ENCODE results near the gene ATP5MK. TPM values are rescaled to one million over a fixed set of nuclear protein-coding genes. Genes with fewer than 3 reads are reported as not detected.

The ATP5MK gene
- total RNA-seq, 1 experiment from 2014 or later, result 335 TPM

- peaks cover 8% of the 10 kb centered on the region for H3K79me1 ChIP-seq (ENCODE audit: insufficient read depth, low read depth, low read length, poor library complexity, severe bottlenecking)
- TF ChIP-seq, protein P1, sequence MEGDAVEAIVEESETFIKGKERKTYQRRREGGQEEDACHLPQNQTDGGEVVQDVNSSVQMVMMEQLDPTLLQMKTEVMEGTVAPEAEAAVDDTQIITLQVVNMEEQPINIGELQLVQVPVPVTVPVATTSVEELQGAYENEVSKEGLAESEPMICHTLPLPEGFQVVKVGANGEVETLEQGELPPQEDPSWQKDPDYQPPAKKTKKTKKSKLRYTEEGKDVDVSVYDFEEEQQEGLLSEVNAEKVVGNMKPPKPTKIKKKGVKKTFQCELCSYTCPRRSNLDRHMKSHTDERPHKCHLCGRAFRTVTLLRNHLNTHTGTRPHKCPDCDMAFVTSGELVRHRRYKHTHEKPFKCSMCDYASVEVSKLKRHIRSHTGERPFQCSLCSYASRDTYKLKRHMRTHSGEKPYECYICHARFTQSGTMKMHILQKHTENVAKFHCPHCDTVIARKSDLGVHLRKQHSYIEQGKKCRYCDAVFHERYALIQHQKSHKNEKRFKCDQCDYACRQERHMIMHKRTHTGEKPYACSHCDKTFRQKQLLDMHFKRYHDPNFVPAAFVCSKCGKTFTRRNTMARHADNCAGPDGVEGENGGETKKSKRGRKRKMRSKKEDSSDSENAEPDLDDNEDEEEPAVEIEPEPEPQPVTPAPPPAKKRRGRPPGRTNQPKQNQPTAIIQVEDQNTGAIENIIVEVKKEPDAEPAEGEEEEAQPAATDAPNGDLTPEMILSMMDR (conservative IDR thresholded peaks at IDR 0.05), result no peak
- no peak overlapping the region for H2AFZ ChIP-seq (ENCODE audit: low read length)
- Mint-ChIP-seq H3K9me3 (no peaks in the 10 kb centered on the region; a peak in 1 of 5 replicates), H3K4me1 (peaks cover 15 to 22% of the 10 kb centered on the region in 2 experiments), H3K36me3 (ENCODE audit: insufficient read depth in 1 of 3, low read depth in 3 of 3) (peaks cover 19 to 80% (median 62%) of the 10 kb centered on the region in 3 experiments), H3K27me3 (ENCODE audit: low read depth) (no peaks in the 10 kb centered on the region), H3K27ac (no peak overlapping the region), H3K4me3 (peak overlapping the region; percentile 42 to 55; a peak in 3 of 5 replicates)
- peaks cover 9% of the 10 kb centered on the region for H3K23me2 ChIP-seq (ENCODE audit: insufficient read length, low read depth, low read length, poor library complexity, severe bottlenecking)
- no peak overlapping the region for H4K91ac ChIP-seq (ENCODE audit: insufficient read length, low read depth, low read length)
- no peak overlapping the region for H2AK5ac ChIP-seq (ENCODE audit: insufficient read length, low read length)
- no peak overlapping the region for H3K14ac ChIP-seq (ENCODE audit: insufficient read depth, low read length)
- H3K27me3 ChIP-seq (ENCODE audit: insufficient read depth, low read length), result no peaks in the 10 kb centered on the region
- H2BK12ac ChIP-seq (ENCODE audit: insufficient read length, low read depth, low read length), result no peak overlapping the region
- no peak overlapping the region for H2BK15ac ChIP-seq (ENCODE audit: low read depth, low read length)
- no peaks in the 10 kb centered on the region for H3K9me3 ChIP-seq (ENCODE audit: control insufficient read depth, low read depth, low read length)
- H3K4me2 ChIP-seq (ENCODE audit: insufficient read depth, insufficient read length, low read length), result no peak overlapping the region
- H3K56ac ChIP-seq (ENCODE audit: insufficient read length, low read depth, low read length), result no peak overlapping the region
- no peak overlapping the region for H4K5ac ChIP-seq (ENCODE audit: insufficient read length, low read depth, low read length)
- peaks cover 23% of the 10 kb centered on the region; the same call in 1 of the 2 replicates for H3K79me2 ChIP-seq (ENCODE audit: insufficient read depth, low read length)
- H3K9ac ChIP-seq (ENCODE audit: extremely low read depth, insufficient read length, low read length), result no peak overlapping the region
- no peak overlapping the region for H3K23ac ChIP-seq (ENCODE audit: insufficient read length, low read depth, low read length)
- H4K8ac ChIP-seq (replicated peaks; ENCODE audit: insufficient read length, low read depth, low read length), result no peak overlapping the region
- H3K4me1 ChIP-seq (ENCODE audit: insufficient read depth, low read length), result no peaks in the 10 kb centered on the region; the same call in 1 of the 2 replicates
- no peaks in the 10 kb centered on the region for H4K20me1 ChIP-seq (ENCODE audit: control insufficient read depth, insufficient read depth, insufficient read length)
- no CpG with 5 or more reads among the region's 14 CpGs for WGBS (ENCODE audit: extremely low coverage, insufficient read length, low lambda C conversion rate)
- no peak overlapping the region for H3K4ac ChIP-seq (ENCODE audit: low read depth, low read length)
- DNase-seq, result no peak
- H3K18ac ChIP-seq (ENCODE audit: insufficient read length, low read depth, low read length), result no peak overlapping the region
- no peak overlapping the region for H3K27ac ChIP-seq (ENCODE audit: insufficient read length, low read depth, low read length)
- no peak overlapping the region for H2BK120ac ChIP-seq (ENCODE audit: low read depth, low read length, poor library complexity, severe bottlenecking)
- no peak overlapping the region for H3T11ph ChIP-seq (ENCODE audit: low read length)
- H2BK20ac ChIP-seq (ENCODE audit: low read depth, low read length, poor library complexity, severe bottlenecking), result no peak overlapping the region
- no peak overlapping the region for H2BK5ac ChIP-seq (ENCODE audit: insufficient read length, low read length)
Measured at GRCh38 chr10:103394180-103394579, 2.1 kb downstream of the ATP5MK start.
